CD14-positive monocyte (primary cell): ENCODE measurements around the gene PPARG. TPM values are rescaled to one million over a fixed set of nuclear protein-coding genes. Genes with fewer than 3 reads are reported as not detected.

Source experiments
- DNase-seq, 3 donors: peaks; one replicate each; pipeline ENCODE4 v3.0.0-alpha.2; 2011 to 2022
- H2AFZ ChIP-seq: 2 replicates; pipeline ENCODE4 v1.6.0; 2012; ENCODE audit warnings: mild to moderate bottlenecking, low read depth, low read length, inconsistent platforms; ENCODE audit not compliant: insufficient read depth, poor library complexity, severe bottlenecking
- H3K27ac ChIP-seq, 2 donors: 1 replicate in 1 of 2; 2 replicates in 1 of 2; pipeline ENCODE4 v1.5.1; 2012 to 2013; ENCODE audit warnings: low read length in 2 of 2, control low read depth in 1 of 2, inconsistent platforms in 1 of 2, low read depth in 1 of 2, mild to moderate bottlenecking in 1 of 2
- H3K27me3 ChIP-seq, 2 donors: one replicate each; pipeline versions ENCODE4 v1.6.0 to v1.6.1; 2011 to 2013; ENCODE audit warnings: low read length in 2 of 2; ENCODE audit not compliant: control insufficient read depth in 2 of 2, insufficient read depth in 2 of 2
- H3K36me3 ChIP-seq, 2 donors: replicated peaks in 1 of 2; 1 replicate in 1 of 2; 2 replicates in 1 of 2; pipeline versions ENCODE4 v1.5.1 to v1.6.1; 2012 to 2013; ENCODE audit warnings: low read length in 2 of 2, control low read depth in 1 of 2, inconsistent platforms in 1 of 2, mild to moderate bottlenecking in 1 of 2; ENCODE audit not compliant: insufficient read depth in 2 of 2, control insufficient read depth in 1 of 2
- H3K4me1 ChIP-seq, 2 donors: 1 replicate in 1 of 2; 2 replicates in 1 of 2; pipeline versions ENCODE4 v1.5.1 to v1.6.1; 2012 to 2013; ENCODE audit warnings: low read length in 2 of 2, control low read depth in 1 of 2, inconsistent platforms in 1 of 2, mild to moderate bottlenecking in 1 of 2, moderate library complexity in 1 of 2; ENCODE audit not compliant: insufficient read depth in 2 of 2, control insufficient read depth in 1 of 2
- H3K4me2 ChIP-seq: replicated peaks from 2 replicates; pipeline ENCODE3; 2012; ENCODE audit warnings: low read length, moderate library complexity, mild to moderate bottlenecking; ENCODE audit not compliant: poor library complexity, severe bottlenecking; ENCODE audit errors: extremely low read depth
- H3K4me3 ChIP-seq, 3 experiments: fragments of 200-600 bp in 1 of 3; sonication (generic) in 1 of 3; replicated peaks in 1 of 3; 1 replicate in 2 of 3; 2 replicates in 1 of 3; pipeline ENCODE4 v1.5.1; 2011 to 2013; ENCODE audit warnings: low read length in 3 of 3, mild to moderate bottlenecking in 3 of 3, control low read depth in 2 of 3, low read depth in 2 of 3, inconsistent platforms in 1 of 3, moderate library complexity in 1 of 3
- H3K79me2 ChIP-seq: 2 replicates; pipeline ENCODE4 v1.6.0; 2012; ENCODE audit warnings: mild to moderate bottlenecking, control low read depth, inconsistent platforms, low read length, moderate library complexity; ENCODE audit not compliant: insufficient read depth
- H3K9ac ChIP-seq: 2 replicates; pipeline ENCODE4 v1.6.0; 2017; ENCODE audit warnings: low read length, mild to moderate bottlenecking; ENCODE audit not compliant: insufficient read depth, poor library complexity, severe bottlenecking
- H3K9me3 ChIP-seq, 2 donors: replicated peaks in 1 of 2; 1 replicate in 1 of 2; 2 replicates in 1 of 2; pipeline versions ENCODE4 v1.5.1 to v1.6.1; 2012 to 2013; ENCODE audit warnings: low read length in 2 of 2, control low read depth in 1 of 2; ENCODE audit not compliant: control insufficient read depth in 1 of 2, insufficient read depth in 1 of 2
- H4K20me1 ChIP-seq: 2 replicates; pipeline ENCODE4 v1.6.0; 2012; ENCODE audit warnings: mild to moderate bottlenecking, low read length, control low read depth, moderate library complexity; ENCODE audit not compliant: insufficient read depth
- H3K27ac Mint-ChIP-seq, 7 donors: one replicate each; pipeline ENCODE4 v1.8.0; 2020; ENCODE audit warnings: mild to moderate bottlenecking in 7 of 7, mixed read lengths in 7 of 7, moderate library complexity in 6 of 7, inconsistent platforms in 2 of 7
- H3K27me3 Mint-ChIP-seq, 3 donors: one replicate each; pipeline ENCODE4 v1.8.0; 2021 to 2022; ENCODE audit warnings: low read depth in 3 of 3, mild to moderate bottlenecking in 3 of 3, mixed read lengths in 3 of 3, moderate library complexity in 3 of 3, inconsistent platforms in 1 of 3
- H3K36me3 Mint-ChIP-seq, 2 donors: one replicate each; pipeline ENCODE4 v1.8.0; 2020; ENCODE audit warnings: mixed read lengths in 2 of 2, inconsistent platforms in 1 of 2, mild to moderate bottlenecking in 1 of 2
- H3K4me1 Mint-ChIP-seq: one replicate; pipeline ENCODE4 v1.8.0; 2020; ENCODE audit warnings: mild to moderate bottlenecking, mixed read lengths
- H3K4me3 Mint-ChIP-seq, 2 donors: one replicate each; pipeline ENCODE4 v1.8.0; 2020; ENCODE audit warnings: mild to moderate bottlenecking in 2 of 2, mixed read lengths in 2 of 2, moderate library complexity in 1 of 2
- H3K9me3 Mint-ChIP-seq, 7 donors: one replicate each; pipeline ENCODE4 v1.8.0; 2020 to 2022; ENCODE audit warnings: mixed read lengths in 7 of 7, mild to moderate bottlenecking in 6 of 7, moderate library complexity in 6 of 7, inconsistent platforms in 2 of 7
- CTCF ChIP-seq: fragments of 200-600 bp; IDR thresholded peaks from one replicate; pipeline ENCODE4 v1.8.0; 2022; ENCODE audit warnings: antibody characterized with exemption, mild to moderate bottlenecking
- WGBS: methylation state at CpG from one replicate; pipeline ENCODE4 v1.1.5; 2013; ENCODE audit warnings: missing lambda C conversion rate; ENCODE audit not compliant: insufficient coverage; 5-methylcytosine and 5-hydroxymethylcytosine counted together
- intact Hi-C, 2 donors: fragments of 100-400 bp; cut with micrococcal nuclease; formaldehyde crosslinking; loops; one replicate each; pipeline versions ENCODE4 v1.15.0 to v1.15.1; 2023
- polyA plus RNA-seq, 3 donors: library from polyadenylated mRNA; depleted of rRNA in 1 of 3; unstranded in 2 of 3; stranded (reverse) in 1 of 3; fragments of 300-500 nt in 2 of 3; fragments of >200 nt in 1 of 3; fragmentation: Illumina TruSeq in 2 of 3; gene quantifications; 1 replicate in 2 of 3; 2 replicates in 1 of 3; pipeline ENCODE4 v1.2.3, GENCODE V29; 2012 to 2021

PPARG gene
- polyA plus RNA-seq, 3 donors: 0.56 to 2.0 (median 0.97) TPM

- H3K4me3 Mint-ChIP-seq: no peak overlapping the region
- Histone ChIP-seq H4K20me1 (no peaks in the 10 kb centered on the region), H3K4me1 (peaks cover 12 to 27% of the 10 kb centered on the region in 2 donors), H3K9me3 (peaks cover 0 to 6% of the 10 kb centered on the region in 2 donors), H3K4me2 (no peak overlapping the region), H3K27ac (no peak overlapping the region), H3K79me2 (no peaks in the 10 kb centered on the region), H3K9ac (no peak overlapping the region), H2AFZ (no peak overlapping the region), H3K27me3 (no peaks in the 10 kb centered on the region), H3K4me3 (no peak overlapping the region), H3K36me3 (no peaks in the 10 kb centered on the region)
- no peaks in the 10 kb centered on the region for H3K36me3 Mint-ChIP-seq
- H3K4me1 Mint-ChIP-seq: peaks cover 27% of the 10 kb centered on the region
- peak overlapping the region in 2 of 7 donors; percentile 75 to 76 for H3K27ac Mint-ChIP-seq
- peaks cover 0 to 7% (median 2%) of the 10 kb centered on the region in 3 donors for H3K27me3 Mint-ChIP-seq
- TF ChIP-seq CTCF: no peak
- WGBS: 96% methylated on average over 3 of the region's 8 CpGs
- intact Hi-C loops: loop anchor here (10.0 kb wide), 2 partner anchors 85 to 175 kb away; no protein-coding TSS in a partner anchor
- peaks cover 0 to 10% (median 4%) of the 10 kb centered on the region in 7 donors for H3K9me3 Mint-ChIP-seq
- DNase-seq: no peak
Observed at GRCh38 chr3:12449889-12450682, 161.2 kb downstream of the PPARG start.

- Histone ChIP-seq H3K27ac (no peak overlapping the region), H3K36me3 (no peaks in the 10 kb centered on the region), H3K9ac (no peak overlapping the region), H2AFZ (no peak overlapping the region), H3K79me2 (no peaks in the 10 kb centered on the region), H3K4me3 (no peak overlapping the region), H3K27me3 (no peaks in the 10 kb centered on the region), H3K4me2 (no peak overlapping the region), H3K4me1 (peaks cover 12 to 27% of the 10 kb centered on the region in 2 donors), H3K9me3 (peaks cover 0 to 6% of the 10 kb centered on the region in 2 donors), H4K20me1 (no peaks in the 10 kb centered on the region)
- H3K4me1 Mint-ChIP-seq: peaks cover 27% of the 10 kb centered on the region
- WGBS: 60% methylated on average over 4 of the region's 5 CpGs
- no peak overlapping the region for H3K4me3 Mint-ChIP-seq
- TF ChIP-seq CTCF: no peak
- peak overlapping the region in 4 of 7 donors; percentile 0 to 61 (median 20) for H3K27ac Mint-ChIP-seq
- intact Hi-C loops: loop anchor here (10.0 kb wide), 2 partner anchors 87 to 177 kb away; no protein-coding TSS in a partner anchor
- H3K36me3 Mint-ChIP-seq: no peaks in the 10 kb centered on the region
- peaks cover 0 to 7% (median 2%) of the 10 kb centered on the region in 3 donors for H3K27me3 Mint-ChIP-seq
- DNase-seq: peak; percentile 21 to 35 (median 28)
- peaks cover 0 to 10% (median 4%) of the 10 kb centered on the region in 7 donors for H3K9me3 Mint-ChIP-seq
Observed at GRCh38 chr3:12451481-12451880, 162.6 kb downstream of the PPARG start.
